Subcutaneous abdominal adipose tissue (tissue), 5 donors: ENCODE measurements around the gene FAM24B.

Experiments
- H3K27ac ChIP-seq: one replicate; pipeline ENCODE4 v1.7.0; 2013; ENCODE audit warnings: low read depth, mild to moderate bottlenecking, inconsistent platforms, low read length, moderate library complexity
- H3K27me3 ChIP-seq, 5 donors: one replicate each; pipeline ENCODE4 v1.7.0; 2013; ENCODE audit warnings: low read length in 5 of 5, inconsistent platforms in 1 of 5; ENCODE audit not compliant: control insufficient read depth in 5 of 5, insufficient read depth in 4 of 5
- H3K36me3 ChIP-seq, 5 donors: one replicate each; pipeline ENCODE4 v1.7.0; 2013; ENCODE audit warnings: low read length in 5 of 5; ENCODE audit not compliant: control insufficient read depth in 5 of 5, insufficient read depth in 5 of 5
- H3K4me1 ChIP-seq, 5 donors: one replicate each; pipeline ENCODE4 v1.7.0; 2013; ENCODE audit warnings: low read length in 5 of 5, mild to moderate bottlenecking in 3 of 5, moderate library complexity in 1 of 5; ENCODE audit not compliant: control insufficient read depth in 5 of 5, insufficient read depth in 5 of 5
- H3K4me3 ChIP-seq, 5 donors: one replicate each; pipeline ENCODE4 v1.7.0; 2013; ENCODE audit warnings: low read length in 5 of 5, low read depth in 1 of 5
- H3K9ac ChIP-seq, 5 donors: one replicate each; pipeline ENCODE4 v1.7.0; 2013; ENCODE audit warnings: low read length in 5 of 5, mild to moderate bottlenecking in 4 of 5, moderate library complexity in 3 of 5
- H3K9me3 ChIP-seq, 5 donors: one replicate each; pipeline ENCODE4 v1.7.0; 2013; ENCODE audit warnings: low read length in 5 of 5; ENCODE audit not compliant: control insufficient read depth in 5 of 5
- donor health status: healthy.
- donor health status: healthy.
- donor health status: healthy.
- donor health status: healthy.
- donor health status: healthy.

FAM24B gene

DNA sequence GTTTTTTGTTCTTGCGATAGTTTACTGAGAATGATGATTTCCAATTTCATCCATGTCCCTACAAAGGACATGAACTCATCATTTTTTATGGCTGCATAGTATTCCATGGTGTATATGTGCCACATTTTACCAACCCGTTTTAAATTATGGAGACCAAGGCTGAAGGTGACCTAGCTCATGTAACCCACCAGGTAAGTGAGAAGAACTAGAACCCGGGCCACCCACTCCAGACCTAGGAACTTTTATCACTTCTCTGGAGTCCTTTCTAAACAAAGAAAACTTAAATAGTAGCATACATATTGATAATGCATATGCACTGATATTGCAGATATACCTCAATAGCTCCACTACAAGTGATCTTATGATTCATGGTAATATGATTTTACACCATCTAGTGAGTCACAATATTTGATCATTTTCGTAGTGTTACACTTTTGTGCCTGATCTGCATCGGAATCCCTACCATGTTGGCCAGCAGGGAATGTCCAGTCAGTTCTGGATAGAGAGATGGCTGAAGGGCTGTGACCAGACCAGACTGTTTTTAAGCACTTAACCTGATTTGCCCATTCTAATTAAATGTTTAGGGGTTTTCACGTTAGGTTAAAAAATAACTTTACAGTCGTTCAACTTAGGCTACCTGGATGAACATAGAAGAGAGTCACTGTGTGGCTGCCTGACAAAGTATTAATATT lies 49.0 kb downstream of the FAM24B start:
- Histone ChIP-seq H3K36me3 (peaks cover 0 to 7% (median 0%) of the 10 kb centered on the region in 5 donors), H3K9me3 (peaks cover 0 to 2% (median 0%) of the 10 kb centered on the region in 5 donors), H3K27me3 (peaks cover 0 to 6% (median 4%) of the 10 kb centered on the region in 5 donors), H3K9ac (no peak overlapping the region), H3K4me3 (no peak overlapping the region), H3K4me1 (no peaks in the 10 kb centered on the region), H3K27ac (no peak overlapping the region)

DNA sequence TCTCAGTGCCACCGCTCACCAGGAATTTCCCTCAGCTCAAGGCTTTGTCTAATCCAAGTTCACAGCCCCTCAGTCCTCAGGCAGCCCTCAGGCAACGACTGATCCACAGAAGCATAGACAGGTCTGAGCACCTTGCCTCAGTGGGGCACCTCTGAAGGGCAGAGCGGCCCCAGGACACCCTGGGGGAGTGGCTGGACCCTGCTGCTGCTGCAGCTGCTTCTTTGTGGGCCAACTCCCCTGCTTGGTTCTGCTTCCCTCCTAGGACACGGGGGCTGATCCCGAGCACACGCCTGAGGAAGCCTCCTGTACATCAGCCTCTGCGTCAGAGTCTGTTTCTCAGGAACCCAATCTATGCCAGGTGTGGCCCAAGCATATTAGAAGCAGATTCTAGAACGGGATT lies 49.9 kb downstream of the FAM24B start:
- H3K9me3 ChIP-seq = peaks cover 0 to 2% (median 0%) of the 10 kb centered on the region in 5 donors

DNA sequence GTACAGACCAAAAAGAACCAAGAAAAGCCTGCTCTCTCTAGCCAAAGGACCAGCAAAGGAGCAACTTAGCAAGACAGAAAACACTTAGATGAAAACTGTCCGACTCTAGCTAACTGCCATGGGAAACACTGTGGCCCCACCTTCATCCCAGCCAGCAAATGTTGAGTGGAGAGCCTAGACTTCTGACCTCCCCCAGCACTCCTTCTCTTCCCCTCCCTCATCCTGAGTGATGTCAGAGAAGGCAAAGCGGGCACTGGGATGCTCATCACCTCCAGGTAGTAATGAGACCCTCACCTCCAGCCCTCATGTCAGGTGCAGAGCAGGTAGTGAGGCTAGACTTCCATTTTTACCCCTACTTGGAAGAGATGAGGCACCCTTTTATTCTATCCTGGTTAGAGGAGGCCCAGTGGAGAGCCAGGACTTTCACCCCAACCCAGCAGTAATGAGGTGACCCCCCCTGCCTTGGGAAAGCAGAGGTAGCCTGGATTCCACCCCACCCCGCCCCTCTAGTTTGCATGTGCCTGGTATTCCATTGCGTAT lies 50.6 kb downstream of the FAM24B start:
- peaks cover 0 to 2% (median 0%) of the 10 kb centered on the region in 5 donors for H3K9me3 ChIP-seq
- H3K27ac ChIP-seq = no peak overlapping the region
- no peak overlapping the region for H3K4me3 ChIP-seq
- H3K27me3 ChIP-seq = peaks cover 0 to 6% (median 4%) of the 10 kb centered on the region in 5 donors
- no peak overlapping the region for H3K9ac ChIP-seq
- no peaks in the 10 kb centered on the region for H3K4me1 ChIP-seq
- peaks cover 0 to 3% (median 0%) of the 10 kb centered on the region in 5 donors for H3K36me3 ChIP-seq

More for the DNA sequence above, 49.9 kb downstream of the FAM24B start:
- Histone ChIP-seq H3K36me3 (peaks cover 0 to 4% (median 0%) of the 10 kb centered on the region in 5 donors), H3K27ac (no peak overlapping the region), H3K4me3 (no peak overlapping the region), H3K4me1 (no peaks in the 10 kb centered on the region), H3K9ac (no peak overlapping the region), H3K27me3 (peaks cover 0 to 6% (median 4%) of the 10 kb centered on the region in 5 donors)

DNA sequence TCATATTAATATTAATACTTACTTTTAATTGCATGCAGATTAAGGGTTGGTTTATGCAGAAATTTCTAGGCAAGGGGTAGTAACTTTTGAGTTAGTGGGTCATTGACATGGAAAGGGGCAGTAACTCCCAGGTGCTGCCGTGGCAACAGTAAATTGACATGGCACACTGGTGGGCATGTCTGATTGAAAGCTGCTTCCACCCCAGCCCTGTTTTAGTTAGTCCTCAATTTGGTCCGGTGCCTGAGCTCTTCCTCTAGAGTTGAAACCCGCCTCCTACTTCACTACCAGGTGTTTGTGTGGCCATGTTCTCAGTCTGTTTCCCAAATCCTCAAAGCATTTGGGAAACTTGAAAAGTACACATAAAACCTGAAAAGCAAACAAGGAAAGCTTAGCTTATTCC lies 52.1 kb downstream of the FAM24B start:
- Histone ChIP-seq H3K9me3 (peaks cover 0 to 2% (median 0%) of the 10 kb centered on the region in 5 donors), H3K4me1 (no peaks in the 10 kb centered on the region), H3K36me3 (peaks cover 0 to 3% (median 0%) of the 10 kb centered on the region in 5 donors), H3K27me3 (peaks cover 3 to 11% (median 5%) of the 10 kb centered on the region in 5 donors), H3K4me3 (no peak overlapping the region), H3K9ac (no peak overlapping the region), H3K27ac (no peak overlapping the region)

DNA sequence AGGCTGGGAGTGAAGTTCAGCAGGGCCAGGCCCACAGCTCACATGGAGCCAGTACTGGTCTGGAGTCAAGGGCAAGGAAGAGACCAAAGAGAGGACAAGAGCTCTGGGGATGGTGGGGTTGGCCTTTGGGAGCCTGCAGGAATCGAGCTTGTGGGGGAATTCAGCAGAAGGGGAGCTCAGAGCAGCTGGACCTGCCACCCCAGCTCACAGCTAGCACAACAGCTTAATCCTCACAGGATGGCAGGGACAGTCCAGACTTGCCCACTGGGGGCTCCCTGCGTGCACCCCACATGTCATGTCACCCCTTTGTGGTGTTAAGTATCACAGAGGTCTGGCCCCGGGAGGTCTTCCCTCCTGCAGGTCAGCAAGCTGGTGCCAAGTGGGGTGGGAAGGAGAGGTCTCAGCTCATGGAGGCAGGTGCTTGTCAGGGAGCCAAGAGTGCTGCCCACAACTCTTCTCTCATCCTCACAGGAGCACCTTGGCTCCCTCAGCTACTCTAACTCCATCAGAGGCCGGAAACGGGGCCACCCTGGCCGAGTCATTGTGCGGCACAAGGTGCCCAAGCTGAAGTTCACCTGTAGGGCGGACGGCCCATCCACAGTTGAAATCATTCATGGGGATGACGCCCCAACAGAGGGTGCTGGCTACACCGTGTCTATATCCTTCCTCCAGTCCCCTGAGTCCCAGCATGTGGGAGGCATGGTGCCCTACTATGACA lies 56.2 kb downstream of the FAM24B start:
- Histone ChIP-seq H3K9ac (no peak overlapping the region), H3K4me3 (no peak overlapping the region), H3K36me3 (no peaks in the 10 kb centered on the region), H3K27ac (no peak overlapping the region), H3K4me1 (no peaks in the 10 kb centered on the region), H3K27me3 (peaks cover 10 to 28% (median 14%) of the 10 kb centered on the region in 5 donors), H3K9me3 (no peaks in the 10 kb centered on the region)

DNA sequence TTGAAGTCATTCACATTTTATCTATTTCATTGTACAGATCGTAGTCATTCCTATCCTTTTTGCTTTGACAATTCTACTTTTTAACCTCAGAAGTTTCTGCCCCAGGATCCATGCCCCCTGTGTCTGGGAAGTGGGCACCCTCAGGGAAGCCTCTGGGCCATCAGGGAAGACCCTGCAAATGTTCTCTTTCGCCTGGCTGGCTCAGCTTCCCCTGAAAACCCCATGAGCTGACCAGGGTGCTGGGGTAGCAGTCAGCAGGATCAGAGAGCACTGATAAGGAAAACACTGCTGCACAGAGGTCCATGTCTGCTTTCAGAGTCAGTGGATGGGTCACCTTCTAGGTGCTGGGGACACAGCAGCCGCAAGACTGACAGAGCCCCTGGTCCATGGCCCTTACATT lies 57.6 kb downstream of the FAM24B start:
- Histone ChIP-seq H3K36me3 (no peaks in the 10 kb centered on the region), H3K4me3 (no peak overlapping the region), H3K27me3 (peaks cover 10 to 28% (median 12%) of the 10 kb centered on the region in 5 donors), H3K9me3 (no peaks in the 10 kb centered on the region), H3K27ac (no peak overlapping the region), H3K9ac (no peak overlapping the region), H3K4me1 (no peaks in the 10 kb centered on the region)

DNA sequence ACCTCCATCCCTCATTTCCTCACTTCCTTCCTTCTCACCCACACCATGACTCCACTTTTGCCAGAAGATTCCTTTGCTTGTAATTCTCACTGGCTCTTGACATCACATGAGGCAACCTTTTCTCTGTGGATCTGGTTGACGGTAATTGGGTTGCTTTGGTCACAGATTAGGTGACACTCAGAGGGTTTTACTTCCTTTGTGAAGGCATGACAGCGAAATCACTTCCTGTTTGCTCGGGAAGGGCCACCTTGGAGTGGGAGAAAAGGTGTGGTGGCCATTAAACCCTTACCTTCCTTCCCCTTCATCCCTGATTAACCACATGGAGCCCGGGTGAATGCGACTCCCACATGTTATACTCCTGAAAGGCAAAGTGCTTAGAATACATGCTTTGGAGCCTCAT lies 63.9 kb downstream of the FAM24B start:
- H3K27me3 ChIP-seq = peaks cover 6 to 16% (median 10%) of the 10 kb centered on the region in 5 donors
- H3K4me1 ChIP-seq = no peaks in the 10 kb centered on the region
- H3K9me3 ChIP-seq = no peaks in the 10 kb centered on the region
- H3K27ac ChIP-seq = no peak overlapping the region
- H3K9ac ChIP-seq = no peak overlapping the region
- no peak overlapping the region for H3K4me3 ChIP-seq
- H3K36me3 ChIP-seq = no peaks in the 10 kb centered on the region

DNA sequence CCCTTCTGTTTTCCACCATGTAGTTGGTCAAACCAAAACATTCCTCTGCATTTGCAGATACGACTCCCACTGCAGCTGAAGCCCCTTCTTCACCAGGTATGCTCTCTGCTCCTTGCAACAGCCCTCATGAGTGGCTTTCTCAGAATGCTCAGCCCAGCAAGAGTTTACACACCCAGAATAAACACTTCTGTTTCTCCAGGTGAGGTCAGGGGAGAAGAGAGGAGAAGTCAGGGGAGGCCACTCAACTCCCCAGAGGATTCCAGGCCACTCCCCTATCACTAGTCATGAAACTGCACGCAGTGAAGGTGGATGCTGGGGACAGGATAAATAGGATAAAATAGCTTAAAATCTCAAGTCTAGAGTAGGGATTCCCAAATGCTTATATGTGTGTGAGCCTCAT lies 64.9 kb downstream of the FAM24B start:
- Histone ChIP-seq H3K36me3 (no peaks in the 10 kb centered on the region), H3K9me3 (no peaks in the 10 kb centered on the region), H3K4me3 (no peak overlapping the region), H3K4me1 (no peaks in the 10 kb centered on the region), H3K9ac (no peak overlapping the region), H3K27ac (no peak overlapping the region), H3K27me3 (peaks cover 6 to 13% (median 7%) of the 10 kb centered on the region in 5 donors)

DNA sequence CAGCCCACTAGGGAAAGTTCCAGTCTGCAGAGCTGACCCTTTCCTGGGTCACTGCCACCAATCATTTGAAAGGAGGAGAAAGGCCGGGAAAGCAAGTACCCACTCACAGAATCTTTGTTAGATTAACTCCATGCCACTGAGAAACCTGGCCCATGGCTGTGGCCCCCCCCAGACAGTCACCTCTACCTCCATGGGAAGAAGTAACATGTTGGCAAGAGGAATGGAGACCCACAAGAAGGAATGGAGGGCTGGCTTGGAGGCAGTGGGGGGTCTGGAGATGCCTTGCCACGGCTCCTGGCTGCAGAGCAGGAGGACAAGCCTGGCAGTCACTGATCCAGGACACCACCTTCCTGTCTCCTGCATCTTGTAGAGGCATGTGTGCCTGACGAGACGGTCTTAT lies 66.6 kb downstream of the FAM24B start:
- H3K27ac ChIP-seq = no peak overlapping the region
- no peak overlapping the region for H3K4me3 ChIP-seq
- H3K27me3 ChIP-seq = peaks cover 0 to 3% (median 0%) of the 10 kb centered on the region in 5 donors
- H3K36me3 ChIP-seq = no peaks in the 10 kb centered on the region
- no peaks in the 10 kb centered on the region for H3K9me3 ChIP-seq
- H3K9ac ChIP-seq = no peak overlapping the region
- H3K4me1 ChIP-seq = no peaks in the 10 kb centered on the region

DNA sequence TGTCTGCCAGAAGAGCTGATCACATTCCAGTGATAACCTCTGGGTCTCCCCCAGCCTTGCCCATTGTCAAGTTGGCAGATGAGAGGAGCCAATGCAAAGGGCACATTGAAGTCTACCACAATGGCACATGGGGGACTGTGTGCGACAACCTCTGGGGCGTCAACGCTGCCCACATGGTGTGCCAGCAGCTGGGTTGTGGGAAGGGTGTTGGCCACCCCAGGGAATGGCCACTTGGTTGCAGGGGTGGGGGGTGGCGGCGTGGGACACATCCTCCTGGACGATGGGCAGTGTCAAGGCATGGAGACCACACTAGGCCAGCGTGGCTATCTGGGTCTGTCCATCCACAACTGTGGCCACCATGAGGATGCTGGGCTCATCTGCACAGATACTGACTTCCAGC lies 77.1 kb downstream of the FAM24B start:
- H3K4me3 ChIP-seq = no peak overlapping the region
- no peaks in the 10 kb centered on the region for H3K27me3 ChIP-seq
- no peak overlapping the region for H3K9ac ChIP-seq
- H3K27ac ChIP-seq = no peak overlapping the region
- H3K4me1 ChIP-seq = no peaks in the 10 kb centered on the region
- H3K36me3 ChIP-seq = no peaks in the 10 kb centered on the region
- peaks cover 0 to 5% (median 0%) of the 10 kb centered on the region in 5 donors for H3K9me3 ChIP-seq
